Type B pancreatic cell (in vitro differentiated cells): ENCODE data around the gene IKBIP. TPM values are rescaled to one million over a fixed set of nuclear protein-coding genes. Genes with fewer than 3 reads are reported as not detected.
A peak's percentile ranks its signal among the peaks of the same experiment; 100 is the strongest.
"Not testable (repeated sequence)": the region's sequence is repeated elsewhere in the genome, so short reads cannot be mapped to it uniquely, and the experiment has no call there.

Source experiments
- DNase-seq: peaks from one replicate; pipeline ENCODE4 v3.0.0; 2021; ENCODE audit warnings: mixed read lengths; ENCODE audit not compliant: unreplicated experiment; ENCODE audit errors: extremely low spot score
- H3K27ac Mint-ChIP-seq: 2 replicates; pipeline ENCODE4 v1.8.0; 2021; ENCODE audit warnings: mild to moderate bottlenecking, mixed read lengths
- H3K27me3 Mint-ChIP-seq: 2 replicates; pipeline ENCODE4 v1.8.0; 2021; ENCODE audit warnings: mixed read lengths
- H3K36me3 Mint-ChIP-seq: 2 replicates; pipeline ENCODE4 v1.8.0; 2021; ENCODE audit warnings: mixed read lengths
- H3K4me1 Mint-ChIP-seq: one replicate; pipeline ENCODE4 v1.8.0; 2021; ENCODE audit warnings: mixed read lengths; ENCODE audit not compliant: unreplicated experiment
- H3K4me3 Mint-ChIP-seq: 2 replicates; pipeline ENCODE4 v1.8.0; 2021; ENCODE audit warnings: mild to moderate bottlenecking, mixed read lengths
- H3K9me3 Mint-ChIP-seq: 2 replicates; pipeline ENCODE4 v1.8.0; 2021; ENCODE audit warnings: mixed read lengths
- CTCF ChIP-seq: fragments of 200-600 bp; sonication (generic); conservative IDR thresholded peaks from 2 replicates; pipeline ENCODE4 v1.5.0; 2021; ENCODE audit warnings: antibody characterized with exemption, mild to moderate bottlenecking
- total RNA-seq: library from RNA; stranded (reverse); gene quantifications from 2 replicates; pipeline ENCODE4 v1.2.1, GENCODE V29; 2021; ENCODE audit warnings: low replicate concordance

The IKBIP gene
- total RNA-seq, 1 donor from 2014 or later = 16.7 TPM

GRCh38 chr12:98606359-98606988, 38.1 kb downstream of the IKBIP start:
- H3K27ac Mint-ChIP-seq = no peak overlapping the region
- H3K4me3 Mint-ChIP-seq = no peak overlapping the region
- peaks cover 9% of the 10 kb centered on the region for H3K36me3 Mint-ChIP-seq
- H3K4me1 Mint-ChIP-seq = no peaks in the 10 kb centered on the region
- H3K27me3 Mint-ChIP-seq = no peaks in the 10 kb centered on the region
- DNase-seq = no peak
- no peaks in the 10 kb centered on the region for H3K9me3 Mint-ChIP-seq
- TF ChIP-seq CTCF = no peak

- Mint-ChIP-seq H3K27ac (no peak overlapping the region), H3K36me3 (peaks cover 26% of the 10 kb centered on the region), H3K4me1 (no peaks in the 10 kb centered on the region), H3K27me3 (no peaks in the 10 kb centered on the region), H3K4me3 (no peak overlapping the region), H3K9me3 (no peaks in the 10 kb centered on the region)
- no peak for DNase-seq
- no peak for TF ChIP-seq CTCF
Observed at GRCh38 chr12:98601924-98602323, 42.7 kb downstream of the IKBIP start.

- not testable (repeated sequence) for DNase-seq, H3K9me3 Mint-ChIP-seq, H3K27me3 Mint-ChIP-seq, H3K4me3 Mint-ChIP-seq, H3K27ac Mint-ChIP-seq
- Mint-ChIP-seq H3K36me3 (peaks cover 35% of the 10 kb centered on the region), H3K4me1 (peaks cover 15% of the 10 kb centered on the region)
Observed at GRCh38 chr12:98597313-98597712, 47.3 kb downstream of the IKBIP start.

DNA sequence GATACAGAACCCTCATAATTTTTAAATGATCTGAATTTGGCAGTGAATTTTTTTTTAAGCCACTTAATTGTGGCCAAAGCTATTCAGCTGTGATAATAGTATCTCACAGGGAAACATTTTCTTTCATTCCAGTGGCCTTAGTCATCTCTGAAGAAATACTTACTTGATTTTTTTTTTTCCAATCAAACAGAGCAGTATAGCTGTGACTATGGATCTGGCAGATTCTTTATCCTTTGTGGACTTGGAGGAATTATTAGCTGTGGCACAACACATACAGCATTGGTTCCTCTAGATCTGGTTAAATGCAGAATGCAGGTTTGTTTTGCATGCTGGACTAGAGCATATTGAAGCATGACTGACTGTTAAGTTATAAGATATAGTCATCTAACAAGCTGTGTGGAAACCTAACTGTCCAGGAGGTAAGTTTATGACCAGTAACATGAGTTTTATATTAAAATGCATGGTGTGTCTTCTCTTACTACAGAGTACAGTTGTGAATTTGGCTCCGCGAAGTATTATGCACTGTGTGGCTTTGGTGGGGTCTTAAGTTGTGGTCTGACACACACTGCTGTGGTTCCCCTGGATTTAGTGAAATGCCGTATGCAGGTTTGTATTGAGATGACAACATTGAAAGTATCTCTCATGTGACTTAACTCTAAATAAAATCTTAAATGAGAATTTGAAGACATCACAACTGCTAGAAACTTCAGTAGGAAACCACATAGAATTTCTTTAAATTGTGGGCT, 49.2 kb downstream of the IKBIP start:
- peak overlapping the region; percentile 99 for H3K27ac Mint-ChIP-seq
- H3K36me3 Mint-ChIP-seq = peaks cover 30% of the 10 kb centered on the region
- H3K4me1 Mint-ChIP-seq = peaks cover 15% of the 10 kb centered on the region
- no peak for DNase-seq
- H3K9me3 Mint-ChIP-seq = no peaks in the 10 kb centered on the region
- no peaks in the 10 kb centered on the region for H3K27me3 Mint-ChIP-seq
- TF ChIP-seq CTCF = no peak
- peak overlapping the region; percentile 96 for H3K4me3 Mint-ChIP-seq

- Mint-ChIP-seq H3K9me3 (no peaks in the 10 kb centered on the region), H3K4me1 (peaks cover 15% of the 10 kb centered on the region), H3K27me3 (no peaks in the 10 kb centered on the region), H3K27ac (peak overlapping the region; percentile 99), H3K4me3 (peak overlapping the region; percentile 96), H3K36me3 (peaks cover 27% of the 10 kb centered on the region)
- TF ChIP-seq CTCF = no peak
- DNase-seq = no peak
Observed at GRCh38 chr12:98594050-98594835, 50.3 kb downstream of the IKBIP start.
